KOPT-K1 (cell line): Measurements from ENCODE around the gene BRCC3.

Source experiments
- H3K27ac ChIP-seq: fragments of 200-600 bp; sonication (generic); 2 replicates; pipeline ENCODE4 v1.5.1; 2016; ENCODE audit warnings: antibody characterized with exemption, mild to moderate bottlenecking, low read depth, low read length; ENCODE audit not compliant: poor library complexity, severe bottlenecking
- H3K36me3 ChIP-seq: fragments of 200-600 bp; sonication (generic); 2 replicates; pipeline ENCODE4 v1.5.1; 2017; ENCODE audit warnings: antibody characterized with exemption, mild to moderate bottlenecking, low read length, moderate library complexity; ENCODE audit not compliant: insufficient read depth
- H3K9me3 ChIP-seq: fragments of 200-600 bp; sonication (generic); 2 replicates; pipeline ENCODE4 v1.5.1; 2017; ENCODE audit warnings: antibody characterized with exemption, low read length, mild to moderate bottlenecking; ENCODE audit not compliant: insufficient read depth, poor library complexity, severe bottlenecking

The BRCC3 gene

DNA sequence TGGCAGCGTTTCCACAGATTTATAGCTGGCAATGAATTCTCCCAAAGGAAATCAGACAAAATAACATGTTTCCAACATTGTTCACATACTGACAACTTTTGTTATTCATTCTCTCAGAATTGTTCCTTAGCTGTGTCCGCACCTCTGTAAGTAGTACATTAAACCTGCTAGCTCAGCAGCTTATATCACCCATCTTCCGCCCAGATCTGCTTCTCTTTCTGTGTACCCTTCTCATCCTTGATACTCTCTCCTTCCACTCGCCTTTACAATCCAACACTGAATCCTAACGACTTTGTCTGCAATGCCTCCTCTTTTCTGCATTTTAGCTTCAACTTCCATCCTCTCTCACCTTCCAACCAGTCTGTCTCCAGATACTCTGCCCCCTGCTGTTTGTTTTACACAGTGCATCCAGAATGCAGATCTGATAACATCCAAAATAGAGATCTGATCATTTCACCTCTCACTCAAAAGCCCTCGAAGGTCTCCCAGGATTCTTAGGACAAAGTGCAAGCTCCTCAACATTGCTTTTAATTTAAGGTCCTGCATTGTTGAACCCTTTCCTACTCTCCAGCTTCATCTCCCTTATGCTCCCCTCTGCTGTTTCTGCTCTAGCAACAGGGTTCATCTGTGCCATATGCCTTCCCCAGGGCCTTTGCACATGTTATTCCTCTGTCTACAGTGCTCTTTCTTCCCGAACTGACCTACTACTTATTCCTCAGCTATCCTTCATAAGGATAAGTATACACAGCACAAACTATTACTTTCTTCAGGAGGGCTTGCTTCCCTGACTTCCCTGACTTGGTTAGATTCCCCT is 77.6 kb downstream of the BRCC3 start:
- Histone ChIP-seq H3K36me3 (no peaks in the 10 kb centered on the region), H3K27ac (no peak overlapping the region), H3K9me3 (no peaks in the 10 kb centered on the region)

DNA sequence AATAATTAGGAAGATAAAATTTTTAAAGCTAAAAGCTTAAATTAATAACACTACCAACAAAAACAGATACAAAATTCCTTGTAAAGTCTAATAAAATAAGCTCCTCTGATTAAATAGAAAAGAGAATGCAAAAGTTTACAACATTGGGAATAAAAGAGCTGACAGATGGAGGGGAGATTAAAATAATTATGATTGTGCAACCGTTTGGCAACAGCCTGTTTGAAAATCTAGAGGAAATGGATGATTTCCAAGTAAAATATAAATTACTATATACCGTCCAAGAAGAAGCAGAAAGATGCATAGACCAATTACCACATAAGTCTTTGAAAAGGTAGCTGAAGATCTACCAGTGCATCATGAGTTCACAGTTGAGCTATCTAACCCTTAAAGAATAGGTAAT is 98.6 kb downstream of the BRCC3 start:
- Histone ChIP-seq H3K27ac (no peak overlapping the region), H3K9me3 (no peaks in the 10 kb centered on the region), H3K36me3 (no peaks in the 10 kb centered on the region)
